OCI-LY1 (cell line): ENCODE measurements around the gene NTHL1.

Experiments used
- EZH2 ChIP-seq: fragments of 200-600 bp; sonication (generic), shearing (Covaris generic); IDR thresholded peaks from 2 replicates; pipeline ENCODE4 v1.8.0; 2017; ENCODE audit warnings: borderline replicate concordance, mixed run types, mild to moderate bottlenecking, antibody characterized with exemption, low read length, moderate library complexity, mixed read lengths
- TF ChIP-seq, protein P1 (sequence below): fragments of 200-600 bp; sonication (generic), shearing (Covaris generic); IDR thresholded peaks from 2 replicates; pipeline ENCODE4 v1.5.1; 2017; ENCODE audit warnings: mild to moderate bottlenecking, antibody characterized with exemption, low read length, moderate library complexity, mixed read lengths

DNA sequence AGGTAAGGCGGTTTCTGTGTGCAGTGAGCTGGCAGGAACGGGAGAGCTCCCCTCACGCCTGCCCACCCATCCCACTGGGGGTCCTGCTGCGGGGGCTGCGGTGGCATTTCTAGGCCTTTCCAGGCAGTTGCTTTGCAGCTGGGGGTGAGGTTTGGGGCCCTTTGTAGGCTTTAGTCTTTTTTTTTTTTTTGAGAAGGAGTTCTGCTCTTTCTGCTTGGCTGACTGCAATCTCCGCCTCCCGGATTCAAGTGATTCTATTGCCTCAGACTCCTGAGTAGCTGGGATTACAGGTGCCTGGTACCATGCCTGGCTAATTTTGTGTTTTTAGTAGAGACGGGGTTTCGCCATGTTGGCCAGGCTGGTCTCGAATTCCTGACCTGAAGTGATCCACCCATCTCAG, 11.2 kb upstream of the NTHL1 start:
- TF ChIP-seq, protein P1, sequence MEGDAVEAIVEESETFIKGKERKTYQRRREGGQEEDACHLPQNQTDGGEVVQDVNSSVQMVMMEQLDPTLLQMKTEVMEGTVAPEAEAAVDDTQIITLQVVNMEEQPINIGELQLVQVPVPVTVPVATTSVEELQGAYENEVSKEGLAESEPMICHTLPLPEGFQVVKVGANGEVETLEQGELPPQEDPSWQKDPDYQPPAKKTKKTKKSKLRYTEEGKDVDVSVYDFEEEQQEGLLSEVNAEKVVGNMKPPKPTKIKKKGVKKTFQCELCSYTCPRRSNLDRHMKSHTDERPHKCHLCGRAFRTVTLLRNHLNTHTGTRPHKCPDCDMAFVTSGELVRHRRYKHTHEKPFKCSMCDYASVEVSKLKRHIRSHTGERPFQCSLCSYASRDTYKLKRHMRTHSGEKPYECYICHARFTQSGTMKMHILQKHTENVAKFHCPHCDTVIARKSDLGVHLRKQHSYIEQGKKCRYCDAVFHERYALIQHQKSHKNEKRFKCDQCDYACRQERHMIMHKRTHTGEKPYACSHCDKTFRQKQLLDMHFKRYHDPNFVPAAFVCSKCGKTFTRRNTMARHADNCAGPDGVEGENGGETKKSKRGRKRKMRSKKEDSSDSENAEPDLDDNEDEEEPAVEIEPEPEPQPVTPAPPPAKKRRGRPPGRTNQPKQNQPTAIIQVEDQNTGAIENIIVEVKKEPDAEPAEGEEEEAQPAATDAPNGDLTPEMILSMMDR = no peak
- no peak for TF ChIP-seq EZH2
